Fibroblast of villous mesenchyme (primary cell): ENCODE results near the gene XPNPEP2. TPM values are rescaled to one million over a fixed set of nuclear protein-coding genes. Genes with fewer than 3 reads are reported as not detected.

Experiments
- DNase-seq: peaks from one replicate; pipeline ENCODE4 v3.0.0-alpha.2; 2010; ENCODE audit warnings: low read depth
- H3K4me3 ChIP-seq: 2 replicates; pipeline ENCODE4 v1.5.1; 2011; ENCODE audit warnings: low read depth, mild to moderate bottlenecking, low read length
- total RNA-seq: library from RNA; depleted of rRNA; stranded (reverse); fragments of >200 nt; gene quantifications from 2 replicates; pipeline ENCODE4 v1.2.3, GENCODE V29; 2012
- TF ChIP-seq, protein P1 (sequence below): IDR thresholded peaks from 2 replicates; pipeline ENCODE4 v1.5.1; 2012; ENCODE audit warnings: low read depth, mild to moderate bottlenecking, low read length; ENCODE audit not compliant: insufficient read depth

Gene XPNPEP2
- total RNA-seq, 1 donor, result not detected

DNA sequence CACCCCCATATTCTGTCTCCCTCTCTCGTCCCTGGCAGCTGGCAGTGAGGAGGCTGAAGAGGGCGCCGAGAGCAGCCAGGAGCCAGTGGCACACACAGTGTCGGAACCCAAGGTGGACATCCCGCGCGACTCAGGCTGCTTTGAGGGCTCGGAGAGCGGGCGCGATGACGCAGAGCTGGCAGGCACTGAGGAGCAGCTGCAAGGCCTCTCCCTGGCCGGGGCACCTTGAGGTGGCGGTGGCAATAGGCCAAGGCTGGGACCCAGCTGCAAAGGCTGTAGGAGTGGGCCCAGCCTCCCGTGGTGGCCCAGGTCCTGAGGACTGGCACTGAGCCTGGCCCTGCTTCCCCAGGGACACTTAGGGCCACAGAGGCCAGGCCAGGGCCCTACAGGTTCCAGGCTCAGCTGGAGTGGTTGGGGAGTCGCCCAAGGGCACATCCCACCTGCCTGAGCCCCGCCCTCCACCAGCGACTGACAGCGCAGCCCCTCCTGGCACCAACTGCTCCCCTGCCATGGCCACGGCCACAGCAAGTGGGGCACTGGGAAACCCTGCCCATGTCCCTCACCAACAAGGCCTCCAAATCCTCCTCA is 54.9 kb downstream of the XPNPEP2 start:
- DNase-seq, result no peak
- H3K4me3 ChIP-seq, result no peak overlapping the region
- TF ChIP-seq, protein P1, sequence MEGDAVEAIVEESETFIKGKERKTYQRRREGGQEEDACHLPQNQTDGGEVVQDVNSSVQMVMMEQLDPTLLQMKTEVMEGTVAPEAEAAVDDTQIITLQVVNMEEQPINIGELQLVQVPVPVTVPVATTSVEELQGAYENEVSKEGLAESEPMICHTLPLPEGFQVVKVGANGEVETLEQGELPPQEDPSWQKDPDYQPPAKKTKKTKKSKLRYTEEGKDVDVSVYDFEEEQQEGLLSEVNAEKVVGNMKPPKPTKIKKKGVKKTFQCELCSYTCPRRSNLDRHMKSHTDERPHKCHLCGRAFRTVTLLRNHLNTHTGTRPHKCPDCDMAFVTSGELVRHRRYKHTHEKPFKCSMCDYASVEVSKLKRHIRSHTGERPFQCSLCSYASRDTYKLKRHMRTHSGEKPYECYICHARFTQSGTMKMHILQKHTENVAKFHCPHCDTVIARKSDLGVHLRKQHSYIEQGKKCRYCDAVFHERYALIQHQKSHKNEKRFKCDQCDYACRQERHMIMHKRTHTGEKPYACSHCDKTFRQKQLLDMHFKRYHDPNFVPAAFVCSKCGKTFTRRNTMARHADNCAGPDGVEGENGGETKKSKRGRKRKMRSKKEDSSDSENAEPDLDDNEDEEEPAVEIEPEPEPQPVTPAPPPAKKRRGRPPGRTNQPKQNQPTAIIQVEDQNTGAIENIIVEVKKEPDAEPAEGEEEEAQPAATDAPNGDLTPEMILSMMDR, result no peak

DNA sequence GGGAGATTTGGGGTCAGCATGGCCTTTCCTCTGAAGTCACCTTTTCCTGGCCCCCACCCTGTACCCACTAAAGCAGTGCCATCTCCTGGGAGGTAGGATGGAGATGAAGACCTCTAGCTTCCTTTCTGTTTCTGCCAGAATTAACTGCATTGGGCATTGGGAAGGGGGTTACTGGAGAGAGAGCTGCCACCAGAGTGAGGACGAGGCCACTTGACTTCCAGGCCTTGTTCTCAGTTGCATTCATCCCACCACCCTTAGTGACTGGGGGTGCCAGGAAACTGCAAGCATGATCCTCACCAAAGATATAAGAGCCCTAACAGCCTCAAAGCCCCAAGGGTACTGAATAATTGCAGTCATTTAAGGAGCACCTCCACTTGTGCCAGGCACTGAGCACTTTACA is 56.8 kb downstream of the XPNPEP2 start:
- no peak for DNase-seq
- no peak overlapping the region for H3K4me3 ChIP-seq
- TF ChIP-seq, protein P1, result no peak

DNA sequence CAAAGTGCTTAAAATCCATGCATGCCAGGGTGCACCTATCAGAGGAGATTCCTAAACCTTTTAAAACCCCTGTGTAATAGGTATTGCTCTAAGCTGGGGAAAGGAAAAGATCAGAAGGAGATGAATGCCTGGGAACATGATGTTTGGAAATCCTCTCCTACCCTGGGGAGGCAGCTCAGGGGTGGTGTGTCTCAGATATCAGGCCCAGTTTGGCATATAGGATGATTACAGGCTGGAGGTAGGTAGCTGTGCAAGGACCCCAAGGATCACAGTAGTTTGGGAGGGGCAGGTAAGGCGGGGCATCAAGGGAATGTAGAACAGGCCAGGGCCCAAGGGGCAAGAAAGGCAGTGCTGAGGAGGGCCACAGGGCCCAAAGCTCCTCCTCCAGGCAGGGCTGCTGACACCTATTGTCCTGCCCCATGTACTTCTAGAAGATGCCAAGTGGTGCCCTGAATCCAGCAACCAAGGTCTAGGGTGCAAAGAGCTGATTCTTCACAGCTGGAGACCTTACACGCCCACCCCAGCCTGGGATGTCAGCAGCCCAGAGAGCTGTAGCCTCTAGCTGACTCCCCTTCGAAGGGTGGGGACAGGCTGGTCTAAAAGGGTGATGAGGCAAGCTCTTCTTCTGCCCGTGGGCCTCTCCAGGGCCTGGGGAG is 58.6 kb downstream of the XPNPEP2 start:
- no peak overlapping the region for H3K4me3 ChIP-seq
- TF ChIP-seq, protein P1, result no peak
- DNase-seq, result no peak

DNA sequence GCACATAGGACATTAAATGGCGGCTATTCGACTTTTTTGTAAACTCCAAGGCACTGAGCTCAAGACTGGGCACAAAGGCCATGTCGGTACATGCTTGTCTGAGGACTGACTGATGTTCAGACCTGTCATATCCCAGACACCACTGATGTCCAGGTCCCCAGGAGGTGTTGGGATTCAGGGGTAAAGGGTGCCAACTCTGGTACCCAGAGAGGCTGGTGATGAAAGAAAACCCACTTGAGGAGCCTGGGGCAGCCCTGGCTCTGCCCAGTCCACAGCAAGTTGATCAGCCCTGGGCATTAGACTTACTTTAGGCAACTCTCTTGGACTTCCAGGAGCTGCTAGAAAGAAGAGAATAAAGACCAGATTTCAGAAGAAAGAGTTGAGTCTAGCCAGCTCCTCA is 59.7 kb downstream of the XPNPEP2 start:
- DNase-seq, result no peak
- TF ChIP-seq, protein P1, result no peak
- no peak overlapping the region for H3K4me3 ChIP-seq

DNA sequence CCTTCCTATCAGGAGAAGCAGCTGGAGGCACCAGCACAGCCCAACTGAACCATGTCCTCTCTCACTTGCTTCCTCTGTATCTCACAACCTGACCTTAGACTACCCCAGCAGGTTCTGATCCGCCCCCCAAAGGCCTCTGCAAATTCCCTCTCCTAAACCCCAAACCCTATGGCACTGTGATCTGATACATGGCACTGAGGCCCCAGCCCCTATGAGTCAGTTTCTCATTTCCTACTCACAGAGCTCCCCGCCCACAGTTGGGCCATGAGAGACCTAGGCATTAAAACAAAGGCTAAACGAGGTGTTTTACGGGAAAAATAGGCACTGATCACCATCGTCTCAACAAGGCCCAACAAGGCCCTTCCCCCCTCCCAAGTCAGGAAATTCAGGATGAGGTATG is 60.1 kb downstream of the XPNPEP2 start:
- H3K4me3 ChIP-seq, result no peak overlapping the region
- DNase-seq, result no peak
- TF ChIP-seq, protein P1, result no peak

DNA sequence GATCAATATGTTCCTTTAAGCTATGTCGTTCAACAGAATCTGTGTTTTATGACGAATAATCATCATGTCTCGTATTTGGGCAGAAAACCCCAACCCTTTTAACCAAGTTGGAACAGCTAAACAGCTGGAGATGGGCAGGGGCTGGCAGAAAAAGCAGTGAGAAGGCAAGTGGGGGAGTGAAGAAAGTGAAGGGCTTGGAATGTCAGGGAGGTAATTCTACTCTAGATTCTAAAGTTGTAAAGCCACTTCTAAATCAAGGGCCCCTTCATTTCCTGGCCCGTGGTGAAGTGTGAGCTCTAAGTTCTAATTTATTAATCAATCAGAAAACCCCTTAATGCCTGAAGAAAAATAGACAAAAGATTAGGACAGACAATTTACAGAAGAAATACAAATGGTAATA is 61.4 kb downstream of the XPNPEP2 start:
- H3K4me3 ChIP-seq, result no peak overlapping the region
- no peak for DNase-seq
- TF ChIP-seq, protein P1, result no peak

DNA sequence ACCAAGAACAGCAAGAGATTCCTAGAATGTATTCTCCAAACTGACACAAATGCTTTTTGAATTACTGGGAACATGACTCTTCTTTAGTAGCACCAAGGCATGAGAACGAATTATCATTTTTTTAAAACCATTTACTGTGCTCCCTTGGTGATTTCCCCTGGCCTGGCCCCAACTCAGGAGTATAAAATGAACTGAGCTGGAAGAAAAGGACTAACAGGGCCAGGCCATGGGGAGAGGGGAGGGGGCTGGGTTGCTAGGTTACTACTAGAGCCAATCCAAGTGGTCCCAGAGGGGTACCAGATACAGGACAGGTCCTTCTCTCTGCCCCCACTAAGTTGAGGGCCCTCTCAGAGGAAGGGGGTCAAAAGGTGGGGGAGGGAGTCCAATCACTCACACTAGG is 64.1 kb downstream of the XPNPEP2 start:
- no peak overlapping the region for H3K4me3 ChIP-seq
- DNase-seq, result no peak
- TF ChIP-seq, protein P1, result no peak
